H1 (cell line): ENCODE data around the gene SH3BP5. TPM values are rescaled to one million over a fixed set of nuclear protein-coding genes. Genes with fewer than 3 reads are reported as not detected.

Experiments
- CTCF ChIA-PET: fragments of 300-600 bp; sonication (Branson Sonifier 250); formaldehyde crosslinking; loops from one replicate; lab custom pipeline; 2021; ENCODE audit not compliant: partially characterized antibody; lab: Charles Lee
- POLR2A ChIA-PET: fragments of 300-600 bp; sonication (Branson Sonifier 250); formaldehyde crosslinking; loops from one replicate; lab custom pipeline; 2021; ENCODE audit warnings: inconsistent platforms; ENCODE audit not compliant: partially characterized antibody; lab: Charles Lee
- DNase-seq, 2 experiments: peaks; one replicate each; pipeline versions ENCODE4 v3.0.0 to v3.0.0-alpha.2; 2010 to 2022; ENCODE audit warnings: low spot score in 2 of 2, low read depth in 1 of 2, mixed read lengths in 1 of 2
- FAIRE-seq: peaks from 2 replicates; lab custom pipeline; 2011; peaks lifted over from hg19 to GRCh38; lab: Jason Lieb, UNC
- H2AFZ ChIP-seq: 2 replicates; pipeline ENCODE4 v1.8.1; 2012; ENCODE audit warnings: low read length, inconsistent platforms
- H2AK5ac ChIP-seq: 2 replicates; pipeline ENCODE4 v1.6.1; 2013; ENCODE audit warnings: low read depth, low read length
- H2BK120ac ChIP-seq: replicated peaks from 2 replicates; pipeline ENCODE3; 2013; ENCODE audit warnings: low read depth, low read length, inconsistent platforms
- H2BK12ac ChIP-seq: 2 replicates; pipeline ENCODE4 v1.6.1; 2013; ENCODE audit warnings: low read depth, low read length
- H2BK15ac ChIP-seq: 2 replicates; pipeline ENCODE4 v1.6.1; 2013; ENCODE audit warnings: low read length
- H2BK20ac ChIP-seq: 2 replicates; pipeline ENCODE4 v1.6.1; 2013; ENCODE audit warnings: low read length
- H2BK5ac ChIP-seq: 2 replicates; pipeline ENCODE4 v1.6.1; 2013; ENCODE audit warnings: low read depth, low read length
- H3K14ac ChIP-seq: 2 replicates; pipeline ENCODE4 v1.6.1; 2013; ENCODE audit warnings: inconsistent platforms; ENCODE audit not compliant: insufficient read length
- H3K18ac ChIP-seq: 2 replicates; pipeline ENCODE4 v1.6.1; 2013; ENCODE audit warnings: low read length; ENCODE audit errors: extremely low read depth
- H3K23ac ChIP-seq: 2 replicates; pipeline ENCODE4 v1.6.1; 2013; ENCODE audit warnings: inconsistent platforms; ENCODE audit not compliant: insufficient read length
- H3K23me2 ChIP-seq: 2 replicates; pipeline ENCODE4 v1.6.1; 2013; ENCODE audit warnings: low read depth, low read length
- H3K27ac ChIP-seq: 2 replicates; pipeline ENCODE4 v1.6.1; 2011; ENCODE audit warnings: low read depth, low read length, inconsistent platforms
- H3K27me3 ChIP-seq, 4 experiments: replicated peaks in 1 of 4; 1 replicate in 1 of 4; 2 replicates in 3 of 4; pipeline versions ENCODE4 v1.6.1 to v1.8.1; 2011 to 2013; ENCODE audit warnings: low read length in 3 of 4, mild to moderate bottlenecking in 3 of 4, inconsistent platforms in 2 of 4, mixed read lengths in 2 of 4, moderate library complexity in 1 of 4; ENCODE audit not compliant: control insufficient read depth in 3 of 4, insufficient read depth in 3 of 4; ENCODE audit errors: extremely low read depth in 1 of 4
- H3K36me3 ChIP-seq, 4 experiments: 2 replicates each; pipeline versions ENCODE4 v1.6.1 to v1.8.1; 2011 to 2013; ENCODE audit warnings: mild to moderate bottlenecking in 4 of 4, low read length in 3 of 4, moderate library complexity in 2 of 4, control low read depth in 1 of 4, inconsistent platforms in 1 of 4; ENCODE audit not compliant: insufficient read depth in 4 of 4, control insufficient read depth in 2 of 4
- H3K4ac ChIP-seq: replicated peaks from 2 replicates; pipeline ENCODE3; 2013; ENCODE audit warnings: low read length, low read depth, mixed read lengths, inconsistent platforms; ENCODE audit not compliant: insufficient read length
- H3K4me1 ChIP-seq, 4 experiments: replicated peaks in 1 of 4; 1 replicate in 1 of 4; 2 replicates in 3 of 4; pipeline versions ENCODE4 v1.6.1 to v1.8.1; 2011 to 2013; ENCODE audit warnings: low read length in 3 of 4, inconsistent platforms in 2 of 4, mixed read lengths in 1 of 4; ENCODE audit not compliant: insufficient read depth in 4 of 4, control insufficient read depth in 3 of 4
- H3K4me2 ChIP-seq, 2 experiments: 2 replicates each; pipeline versions ENCODE4 v1.6.1 to v1.8.1; 2011 to 2013; ENCODE audit warnings: low read depth in 2 of 2, low read length in 2 of 2, control low read depth in 1 of 2, inconsistent platforms in 1 of 2, mild to moderate bottlenecking in 1 of 2; ENCODE audit not compliant: insufficient read depth in 1 of 2
- H3K4me3 ChIP-seq, 4 experiments: fragments of 200-600, 300-600 bp in 1 of 4; sonication (generic), shearing (Covaris generic), sonication (Bioruptor Twin) in 1 of 4; 2 replicates each; pipeline versions ENCODE4 v1.5.1 to v1.8.1; 2011 to 2016; ENCODE audit warnings: low read length in 4 of 4, low read depth in 3 of 4, control low read depth in 2 of 4, inconsistent platforms in 2 of 4, mild to moderate bottlenecking in 2 of 4, mixed read lengths in 1 of 4, moderate library complexity in 1 of 4; ENCODE audit not compliant: insufficient read depth in 2 of 4; ENCODE audit errors: extremely low read depth in 1 of 4
- H3K56ac ChIP-seq: replicated peaks from 2 replicates; pipeline ENCODE3; 2013; ENCODE audit warnings: low read depth, mild to moderate bottlenecking, mixed read lengths, low read length, inconsistent platforms; ENCODE audit not compliant: insufficient read length
- H3K79me1 ChIP-seq: 2 replicates; pipeline ENCODE4 v1.6.1; 2013; ENCODE audit warnings: low read depth, low read length, control low read depth
- H3K79me2 ChIP-seq, 2 experiments: 2 replicates each; pipeline versions ENCODE4 v1.6.1 to v1.8.1; 2012 to 2013; ENCODE audit warnings: low read length in 2 of 2, mild to moderate bottlenecking in 2 of 2, inconsistent platforms in 1 of 2; ENCODE audit not compliant: insufficient read depth in 2 of 2, control insufficient read depth in 1 of 2
- H3K9ac ChIP-seq, 4 experiments: replicated peaks in 1 of 4; 1 replicate in 1 of 4; 2 replicates in 3 of 4; pipeline versions ENCODE4 v1.6.1 to v1.8.1; 2011 to 2013; ENCODE audit warnings: low read depth in 3 of 4, low read length in 3 of 4, control low read depth in 2 of 4, mild to moderate bottlenecking in 2 of 4, moderate library complexity in 2 of 4, inconsistent platforms in 1 of 4; ENCODE audit errors: extremely low read depth in 1 of 4
- H3K9me3 ChIP-seq, 2 experiments: 2 replicates each; pipeline versions ENCODE4 v1.6.1 to v1.8.1; 2012 to 2013; ENCODE audit warnings: mild to moderate bottlenecking in 2 of 2, moderate library complexity in 2 of 2, control low read depth in 1 of 2, inconsistent platforms in 1 of 2, low read depth in 1 of 2, low read length in 1 of 2, mixed read lengths in 1 of 2; ENCODE audit not compliant: insufficient read depth in 2 of 2
- H4K20me1 ChIP-seq, 2 experiments: replicated peaks in 1 of 2; 2 replicates each; pipeline versions ENCODE3 to v1.8.1; 2011 to 2013; ENCODE audit warnings: inconsistent platforms in 2 of 2, low read length in 2 of 2, mild to moderate bottlenecking in 1 of 2; ENCODE audit not compliant: insufficient read depth in 2 of 2, control insufficient read depth in 1 of 2
- H4K5ac ChIP-seq: 2 replicates; pipeline ENCODE4 v1.6.1; 2013; ENCODE audit warnings: low read length, low read depth, mixed read lengths, inconsistent platforms; ENCODE audit not compliant: insufficient read length
- H4K8ac ChIP-seq: 2 replicates; pipeline ENCODE4 v1.8.0; 2013; ENCODE audit warnings: mild to moderate bottlenecking, moderate library complexity, low read length, inconsistent platforms; ENCODE audit not compliant: insufficient read depth; ENCODE audit errors: extremely low read depth
- H4K91ac ChIP-seq: replicated peaks from 2 replicates; pipeline ENCODE3; 2013; ENCODE audit warnings: low read length, mixed read lengths, inconsistent platforms; ENCODE audit not compliant: insufficient read length
- CTBP2 ChIP-seq: IDR thresholded peaks from 2 replicates; pipeline ENCODE4 v1.7.0; 2011; ENCODE audit warnings: borderline replicate concordance, mild to moderate bottlenecking, moderate library complexity, mixed read lengths, low read length; ENCODE audit not compliant: insufficient read depth, insufficient read length
- CTCF ChIP-seq, 3 experiments: IDR thresholded peaks; 1 replicate in 2 of 3; 2 replicates in 1 of 3; pipeline versions ENCODE4 v1.5.1 to v1.6.1; 2011; ENCODE audit warnings: low read length in 3 of 3, mild to moderate bottlenecking in 3 of 3, inconsistent platforms in 2 of 3, low read depth in 1 of 3, moderate library complexity in 1 of 3; ENCODE audit not compliant: insufficient read depth in 1 of 3; ENCODE audit errors: control extremely low read depth in 1 of 3
- NRF1 ChIP-seq: IDR thresholded peaks from 2 replicates; pipeline ENCODE4 v1.6.1; 2011; ENCODE audit warnings: mild to moderate bottlenecking, low read depth, low read length, improper control_type of control experiment
- RAD21 ChIP-seq, 2 experiments: IDR thresholded peaks in 1 of 2; conservative IDR thresholded peaks in 1 of 2; 2 replicates each; pipeline ENCODE4 v1.6.1; 2011; ENCODE audit warnings: low read depth in 2 of 2, low read length in 2 of 2, improper control_type of control experiment in 1 of 2, inconsistent platforms in 1 of 2, mild to moderate bottlenecking in 1 of 2, moderate library complexity in 1 of 2
- RFX5 ChIP-seq: IDR thresholded peaks from 2 replicates; pipeline ENCODE4 v1.6.1; 2011; ENCODE audit warnings: low read depth, low read length, improper control_type of control experiment, borderline replicate concordance
- RNF2 ChIP-seq: fragments of 200-900, 300-1000 bp; sonication (generic); IDR thresholded peaks from 2 replicates; pipeline ENCODE4 v1.7.1; 2016; ENCODE audit warnings: borderline replicate concordance, low read depth, mild to moderate bottlenecking, antibody characterized with exemption, low read length; ENCODE audit not compliant: poor library complexity, severe bottlenecking; ENCODE audit errors: missing control alignments
- SIX5 ChIP-seq: IDR thresholded peaks from 2 replicates; pipeline ENCODE4 v1.6.1; 2011; ENCODE audit warnings: mild to moderate bottlenecking, low read depth, low read length
- TCF12 ChIP-seq: IDR thresholded peaks from 2 replicates; pipeline ENCODE4 v1.6.1; 2011; ENCODE audit warnings: low read depth, mild to moderate bottlenecking, low read length
- WGBS, 2 experiments: shearing (Covaris generic) in 1 of 2; methylation state at CpG; one replicate each; pipeline versions ENCODE4 v1.1.6 to v1.1.7; 2013 to 2015; ENCODE audit warnings: low lambda C conversion rate in 2 of 2, mixed read lengths in 2 of 2, inconsistent platforms in 1 of 2, low coverage in 1 of 2, missing lambda C conversion rate in 1 of 2; ENCODE audit not compliant: insufficient replicate concordance in 2 of 2, insufficient coverage in 1 of 2, insufficient read length in 1 of 2; ENCODE audit errors: extremely low coverage in 1 of 2, missing lambda C conversion rate in 1 of 2; 5-methylcytosine and 5-hydroxymethylcytosine counted together
- polyA plus RNA-seq, 7 experiments: library from polyadenylated mRNA; depleted of rRNA in 3 of 7; stranded (reverse) in 5 of 7; unstranded in 2 of 7; fragments of >200 nt in 5 of 7; fragments of 200-250 nt in 2 of 7; gene quantifications; 1 replicate in 5 of 7; 2 replicates in 1 of 7; 4 replicates in 1 of 7; pipeline versions ENCODE4 v1.2.1 to v1.2.3, GENCODE V29; 2011 to 2013; ENCODE audit warnings: missing spikeins in 2 of 7, mixed read lengths in 2 of 7
- total RNA-seq: library from RNA; stranded (reverse); fragmentation: NEBNext Ultra II Directional; extraction: Animal tissue kit (Norgen Biotek cat#: 25700); gene quantifications from 2 replicates; pipeline ENCODE4 v1.2.1, GENCODE V29; 2021

Gene SH3BP5
- total and polyA plus RNA-seq, 2 of the 8 experiments (the other 6 are each of a cell fraction or from before 2014, with no cell fraction given), result 7.1 to 9.7 TPM

- H3K27ac ChIP-seq, result no peak overlapping the region; the same call in 1 of the 2 replicates
- no peaks in the 10 kb centered on the region for H3K27me3 ChIP-seq
- H4K91ac ChIP-seq, result no peak overlapping the region
- H3K4me2 ChIP-seq, result no peak overlapping the region
- no peak overlapping the region for H3K4me3 ChIP-seq
- H2BK120ac ChIP-seq, result no peak overlapping the region
- H3K79me1 ChIP-seq, result no peaks in the 10 kb centered on the region; the same call in 1 of the 2 replicates
- H3K23me2 ChIP-seq, result no peaks in the 10 kb centered on the region
- ChIA-PET CTCF (interaction anchor here (0.6 to 15.5 kb wide), 11 partner anchors 11 to 196 kb away, joined by 3 to 227 read pairs (median 4); partner anchors contain the start of gene SH3BP5), POLR2A (interaction anchor here (1.0 kb wide), 1 partner anchor 60 kb away, joined by 3 read pairs; the partner anchor contains the start of gene SH3BP5)
- H4K20me1 ChIP-seq, result peaks cover 2 to 3% of the 10 kb centered on the region in 2 experiments
- no peak overlapping the region for H4K8ac ChIP-seq
- 79% methylated on average over 7 of the region's 7 CpGs; no CpG with 5 or more reads in 1 of the 2 experiments for WGBS, 2 experiments
- H3K23ac ChIP-seq, result no peak overlapping the region
- no peak overlapping the region for H4K5ac ChIP-seq
- no peak overlapping the region for H3K4ac ChIP-seq
- no peaks in the 10 kb centered on the region for H3K36me3 ChIP-seq
- H2AFZ ChIP-seq, result no peak overlapping the region
- no peak overlapping the region for H2AK5ac ChIP-seq
- H3K9ac ChIP-seq, result no peak overlapping the region
- H2BK12ac ChIP-seq, result no peak overlapping the region
- DNase-seq (no peak), FAIRE-seq (no peak)
- H3K18ac ChIP-seq, result no peak overlapping the region
- H2BK20ac ChIP-seq, result no peak overlapping the region
- no peaks in the 10 kb centered on the region for H3K79me2 ChIP-seq
- no peak overlapping the region for H2BK5ac ChIP-seq
- peaks cover 0 to 3% (median 0%) of the 10 kb centered on the region in 4 experiments; a peak in 2 of 7 replicates for H3K4me1 ChIP-seq
- H3K14ac ChIP-seq, result no peak overlapping the region
- H2BK15ac ChIP-seq, result no peak overlapping the region
- no peaks in the 10 kb centered on the region for H3K9me3 ChIP-seq
- H3K56ac ChIP-seq, result no peak overlapping the region
- no peak for TF ChIP-seq SIX5
- TF ChIP-seq RAD21 (IDR thresholded peaks at IDR 0.05 in 1 of 2, conservative IDR thresholded peaks at IDR 0.05 in 1 of 2; ENCODE audit: low read depth in 2 of 2, low read length in 2 of 2), result peak; percentile 40 to 53; a peak in 3 of 4 replicates
- TF ChIP-seq CTCF (IDR thresholded peaks at IDR 0.05; ENCODE audit: control extremely low read depth in 1 of 3, insufficient read depth in 1 of 3, low read depth in 1 of 3, low read length in 3 of 3), result peak; percentile 28 to 50 (median 39)
- TF ChIP-seq RFX5, result no peak
- no peak for TF ChIP-seq TCF12
- no peak for TF ChIP-seq CTBP2
- no peak for TF ChIP-seq RNF2
- TF ChIP-seq NRF1, result no peak
Measured at GRCh38 chr3:15272426-15273196, 59.8 kb downstream of the SH3BP5 start.
